Midbrain (tissue), 1 donor: ENCODE measurements around the gene ITSN2.
"Not testable (repeated sequence)": the region's sequence is repeated elsewhere in the genome, so short reads cannot be mapped to it uniquely, and the experiment has no call there.

Experiments used
- DNase-seq: peaks from one replicate; lab custom pipeline; 2025; lab: John Stamatoyannopoulos, UW

Gene ITSN2

GRCh38 chr2:24360050-24360962 lies at the start of gene ITSN2:
ITSN2 (minus strand) TSS chr2:24360536; CDS start chr2:24328082, 32,454 bp downstream.
- DNase-seq: peak; percentile 71

GRCh38 chr2:24409171-24409570 lies 48.8 kb upstream of the ITSN2 start:
- DNase-seq: no peak

- DNase-seq: not testable (repeated sequence)
Observed at GRCh38 chr2:24408704-24409103, 48.4 kb upstream of the ITSN2 start.

GRCh38 chr2:24404491-24404921 lies 44.2 kb upstream of the ITSN2 start:
- DNase-seq: no peak

GRCh38 chr2:24403832-24404212 lies 43.5 kb upstream of the ITSN2 start:
- DNase-seq: no peak

- DNase-seq: no peak
Observed at GRCh38 chr2:24403168-24403831, 43.0 kb upstream of the ITSN2 start.

GRCh38 chr2:24402242-24403097 lies 42.1 kb upstream of the ITSN2 start:
- DNase-seq: no peak

- no peak for DNase-seq
Observed at GRCh38 chr2:24400207-24400907, 40.0 kb upstream of the ITSN2 start.

GRCh38 chr2:24399434-24400206 lies 39.3 kb upstream of the ITSN2 start:
- no peak for DNase-seq

GRCh38 chr2:24394998-24395397 lies 34.7 kb upstream of the ITSN2 start:
- no peak for DNase-seq

- no peak for DNase-seq
Observed at GRCh38 chr2:24392542-24393059, 32.3 kb upstream of the ITSN2 start.

- no peak for DNase-seq
Observed at GRCh38 chr2:24385366-24385765, 25.0 kb upstream of the ITSN2 start.

GRCh38 chr2:24382363-24383073 lies 22.2 kb upstream of the ITSN2 start:
- peak; percentile 66 for DNase-seq

- no peak for DNase-seq
Observed at GRCh38 chr2:24380820-24381219, 20.5 kb upstream of the ITSN2 start.

GRCh38 chr2:24375349-24376087 lies 15.2 kb upstream of the ITSN2 start:
- no peak for DNase-seq

- no peak for DNase-seq
Observed at GRCh38 chr2:24374301-24374700, 14.0 kb upstream of the ITSN2 start.

GRCh38 chr2:24372033-24372432 lies 11.7 kb upstream of the ITSN2 start:
- DNase-seq: no peak

- DNase-seq: no peak
Observed at GRCh38 chr2:24365826-24366225, 5.5 kb upstream of the ITSN2 start.

- peak; percentile 20 for DNase-seq
Observed at GRCh38 chr2:24365051-24365450, 4.7 kb upstream of the ITSN2 start.
